ENCODE results near the gene CEP57L1.

Gene CEP57L1

GRCh38 chr6:109081026-109081425, 14.3 kb upstream of the CEP57L1 start:
- H3K27me3 ChIP-seq (ENCODE audit: control insufficient read depth in 1 of 2, insufficient read depth in 1 of 2, low read length in 2 of 2), result no peaks in the 10 kb centered on the region
- no peak overlapping the region for H2BK15ac ChIP-seq (ENCODE audit: low read depth, poor library complexity, severe bottlenecking)
- H4K8ac ChIP-seq (ENCODE audit: low read length), result no peak overlapping the region
- no peak overlapping the region for H3K4me2 ChIP-seq (ENCODE audit: low read length, poor library complexity, severe bottlenecking)
- no peak overlapping the region for H3K4ac ChIP-seq (ENCODE audit: low read depth in 1 of 2, low read length in 2 of 2)
- H2AFZ ChIP-seq (ENCODE audit: low read depth, low read length), result no peak overlapping the region
- H2BK12ac ChIP-seq (ENCODE audit: low read length in 2 of 2), result no peak overlapping the region
- H4K91ac ChIP-seq (ENCODE audit: low read length), result no peak overlapping the region
- no peak overlapping the region for H3K27ac ChIP-seq (ENCODE audit: low read length, poor library complexity, severe bottlenecking)
- peaks cover 3 to 4% of the 10 kb centered on the region in 2 experiments for H3K36me3 ChIP-seq (ENCODE audit: control insufficient read depth in 1 of 2, insufficient read depth in 2 of 2, low read depth in 1 of 2, low read length in 2 of 2)
- H3K23ac ChIP-seq (ENCODE audit: low read length in 2 of 2), result no peak overlapping the region
- 96% methylated on average over 1 of the region's 1 CpG for WGBS
- H3K9ac ChIP-seq (ENCODE audit: low read length), result no peak overlapping the region
- H3K4me3 ChIP-seq (ENCODE audit: insufficient read depth in 1 of 2, low read depth in 1 of 2, low read length in 2 of 2), result no peak overlapping the region
- no peak overlapping the region for H3K18ac ChIP-seq (ENCODE audit: low read depth in 1 of 2, low read length in 2 of 2)
- no peak for DNase-seq
- no peak overlapping the region for H2BK5ac ChIP-seq (ENCODE audit: low read depth, low read length, poor library complexity, severe bottlenecking)
- H2AK5ac ChIP-seq (ENCODE audit: low read length, severe bottlenecking), result no peak overlapping the region
- peaks cover 1% of the 10 kb centered on the region for H3K4me1 ChIP-seq (ENCODE audit: control insufficient read depth, insufficient read depth, low read depth, low read length)
- no peaks in the 10 kb centered on the region for H3K9me3 ChIP-seq (ENCODE audit: control insufficient read depth, low read length)
- peaks cover 14% of the 10 kb centered on the region for H3K79me1 ChIP-seq (replicated peaks; ENCODE audit: low read length, poor library complexity, severe bottlenecking)
- H3K14ac ChIP-seq (ENCODE audit: low read length in 2 of 2), result no peak overlapping the region
- no peak overlapping the region for H2BK120ac ChIP-seq (ENCODE audit: low read depth, low read length)

- H3K27me3 ChIP-seq (ENCODE audit: control insufficient read depth in 1 of 2, insufficient read depth in 1 of 2, low read length in 2 of 2), result no peaks in the 10 kb centered on the region
- no peak overlapping the region for H3K14ac ChIP-seq (ENCODE audit: low read length in 2 of 2)
- H3K4ac ChIP-seq (ENCODE audit: low read depth in 1 of 2, low read length in 2 of 2), result no peak overlapping the region
- H2BK5ac ChIP-seq (ENCODE audit: low read depth, low read length, poor library complexity, severe bottlenecking), result no peak overlapping the region
- H3K4me3 ChIP-seq (ENCODE audit: insufficient read depth in 1 of 2, low read depth in 1 of 2, low read length in 2 of 2), result no peak overlapping the region
- H2BK12ac ChIP-seq (ENCODE audit: low read length in 2 of 2), result no peak overlapping the region
- no peak overlapping the region for H3K9ac ChIP-seq (ENCODE audit: low read length)
- H3K27ac ChIP-seq (ENCODE audit: low read length, poor library complexity, severe bottlenecking), result no peak overlapping the region
- H4K8ac ChIP-seq (ENCODE audit: low read length), result no peak overlapping the region
- H2BK15ac ChIP-seq (ENCODE audit: low read depth, poor library complexity, severe bottlenecking), result no peak overlapping the region
- H2AK5ac ChIP-seq (ENCODE audit: low read length, severe bottlenecking), result no peak overlapping the region
- H2BK120ac ChIP-seq (ENCODE audit: low read depth, low read length), result no peak overlapping the region
- 96% methylated on average over 3 of the region's 4 CpGs for whole genome bisulfite sequencing
- H2AFZ ChIP-seq (ENCODE audit: low read depth, low read length), result no peak overlapping the region
- peaks cover 16% of the 10 kb centered on the region for H3K79me1 ChIP-seq (replicated peaks; ENCODE audit: low read length, poor library complexity, severe bottlenecking)
- peaks cover 3 to 4% of the 10 kb centered on the region in 2 experiments for H3K36me3 ChIP-seq (ENCODE audit: control insufficient read depth in 1 of 2, insufficient read depth in 2 of 2, low read depth in 1 of 2, low read length in 2 of 2)
- H3K9me3 ChIP-seq (ENCODE audit: control insufficient read depth, low read length), result no peaks in the 10 kb centered on the region
- no peak overlapping the region for H4K91ac ChIP-seq (ENCODE audit: low read length)
- H3K23ac ChIP-seq (ENCODE audit: low read length in 2 of 2), result no peak overlapping the region
- H3K4me2 ChIP-seq (ENCODE audit: low read length, poor library complexity, severe bottlenecking), result no peak overlapping the region
- no peak overlapping the region for H3K18ac ChIP-seq (ENCODE audit: low read depth in 1 of 2, low read length in 2 of 2)
- no peak for DNase-seq
- H3K4me1 ChIP-seq (ENCODE audit: control insufficient read depth, insufficient read depth, low read depth, low read length), result peaks cover 1% of the 10 kb centered on the region
Measured at GRCh38 chr6:109081516-109082187, 13.7 kb upstream of the CEP57L1 start.

- H3K4me3 ChIP-seq (ENCODE audit: insufficient read depth in 1 of 2, low read depth in 1 of 2, low read length in 2 of 2), result peak overlapping the region in 1 of 2 experiments; percentile 8
- peaks cover 1% of the 10 kb centered on the region for H3K4me1 ChIP-seq (ENCODE audit: control insufficient read depth, insufficient read depth, low read depth, low read length)
- no peak overlapping the region for H3K14ac ChIP-seq (ENCODE audit: low read length in 2 of 2)
- DNase-seq, result peak; percentile 27
- H3K79me1 ChIP-seq (replicated peaks; ENCODE audit: low read length, poor library complexity, severe bottlenecking), result peaks cover 16% of the 10 kb centered on the region
- H3K36me3 ChIP-seq (ENCODE audit: control insufficient read depth in 1 of 2, insufficient read depth in 2 of 2, low read depth in 1 of 2, low read length in 2 of 2), result peaks cover 3 to 4% of the 10 kb centered on the region in 2 experiments
- H2BK120ac ChIP-seq (ENCODE audit: low read depth, low read length), result no peak overlapping the region
- no peak overlapping the region for H2AK5ac ChIP-seq (ENCODE audit: low read length, severe bottlenecking)
- H3K23ac ChIP-seq (ENCODE audit: low read length in 2 of 2), result no peak overlapping the region
- H3K4me2 ChIP-seq (ENCODE audit: low read length, poor library complexity, severe bottlenecking), result no peak overlapping the region
- H2BK12ac ChIP-seq (ENCODE audit: low read length in 2 of 2), result no peak overlapping the region
- H2AFZ ChIP-seq (ENCODE audit: low read depth, low read length), result no peak overlapping the region
- no peak overlapping the region for H4K8ac ChIP-seq (ENCODE audit: low read length)
- no peak overlapping the region for H3K27ac ChIP-seq (ENCODE audit: low read length, poor library complexity, severe bottlenecking)
- no peaks in the 10 kb centered on the region for H3K9me3 ChIP-seq (ENCODE audit: control insufficient read depth, low read length)
- no peak overlapping the region for H3K18ac ChIP-seq (ENCODE audit: low read depth in 1 of 2, low read length in 2 of 2)
- H2BK5ac ChIP-seq (ENCODE audit: low read depth, low read length, poor library complexity, severe bottlenecking), result no peak overlapping the region
- no peak overlapping the region for H4K91ac ChIP-seq (ENCODE audit: low read length)
- no peaks in the 10 kb centered on the region for H3K27me3 ChIP-seq (ENCODE audit: control insufficient read depth in 1 of 2, insufficient read depth in 1 of 2, low read length in 2 of 2)
- 91% methylated on average over 1 of the region's 1 CpG for WGBS
- no peak overlapping the region for H3K4ac ChIP-seq (ENCODE audit: low read depth in 1 of 2, low read length in 2 of 2)
- no peak overlapping the region for H3K9ac ChIP-seq (ENCODE audit: low read length)
- H2BK15ac ChIP-seq (ENCODE audit: low read depth, poor library complexity, severe bottlenecking), result no peak overlapping the region
Measured at GRCh38 chr6:109082188-109082577, 13.1 kb upstream of the CEP57L1 start.

- Histone ChIP-seq H3K23ac (ENCODE audit: low read length in 2 of 2) (no peak overlapping the region), H2BK5ac (ENCODE audit: low read depth, low read length, poor library complexity, severe bottlenecking) (no peak overlapping the region), H3K18ac (ENCODE audit: low read depth in 1 of 2, low read length in 2 of 2) (no peak overlapping the region), H3K9me3 (ENCODE audit: control insufficient read depth, low read length) (no peaks in the 10 kb centered on the region), H3K4me1 (ENCODE audit: control insufficient read depth, insufficient read depth, low read depth, low read length) (peaks cover 1% of the 10 kb centered on the region), H2BK120ac (ENCODE audit: low read depth, low read length) (no peak overlapping the region), H3K9ac (ENCODE audit: low read length) (no peak overlapping the region), H3K36me3 (ENCODE audit: control insufficient read depth in 1 of 2, insufficient read depth in 2 of 2, low read depth in 1 of 2, low read length in 2 of 2) (peaks cover 3 to 4% of the 10 kb centered on the region in 2 experiments), H3K4ac (ENCODE audit: low read depth in 1 of 2, low read length in 2 of 2) (no peak overlapping the region), H3K79me1 (replicated peaks; ENCODE audit: low read length, poor library complexity, severe bottlenecking) (peaks cover 17% of the 10 kb centered on the region), H3K4me2 (ENCODE audit: low read length, poor library complexity, severe bottlenecking) (no peak overlapping the region), H4K8ac (ENCODE audit: low read length) (no peak overlapping the region), H3K27me3 (ENCODE audit: control insufficient read depth in 1 of 2, insufficient read depth in 1 of 2, low read length in 2 of 2) (no peaks in the 10 kb centered on the region), H2AK5ac (ENCODE audit: low read length, severe bottlenecking) (no peak overlapping the region), H4K91ac (ENCODE audit: low read length) (no peak overlapping the region), H3K27ac (ENCODE audit: low read length, poor library complexity, severe bottlenecking) (no peak overlapping the region), H3K14ac (ENCODE audit: low read length in 2 of 2) (no peak overlapping the region), H3K4me3 (ENCODE audit: insufficient read depth in 1 of 2, low read depth in 1 of 2, low read length in 2 of 2) (no peak overlapping the region), H2BK12ac (ENCODE audit: low read length in 2 of 2) (no peak overlapping the region), H2BK15ac (ENCODE audit: low read depth, poor library complexity, severe bottlenecking) (no peak overlapping the region), H2AFZ (ENCODE audit: low read depth, low read length) (no peak overlapping the region)
- WGBS, result no CpG with 5 or more reads among the region's 1 CpG
- no peak for DNase-seq
Measured at GRCh38 chr6:109083657-109084056, 11.7 kb upstream of the CEP57L1 start.
